GM10266 (cell line): ENCODE results near the gene SIM1.

ENCODE experiments used
- DNase-seq: peaks from one replicate; pipeline ENCODE4 v3.0.0; 2012; ENCODE audit errors: extremely low spot score
- TF ChIP-seq, protein P1 (sequence below): IDR thresholded peaks from 2 replicates; pipeline ENCODE4 v1.5.1; 2012; ENCODE audit warnings: mild to moderate bottlenecking, low read depth; ENCODE audit not compliant: control insufficient read depth, insufficient read depth; ENCODE audit errors: missing control alignments

Gene SIM1

DNA sequence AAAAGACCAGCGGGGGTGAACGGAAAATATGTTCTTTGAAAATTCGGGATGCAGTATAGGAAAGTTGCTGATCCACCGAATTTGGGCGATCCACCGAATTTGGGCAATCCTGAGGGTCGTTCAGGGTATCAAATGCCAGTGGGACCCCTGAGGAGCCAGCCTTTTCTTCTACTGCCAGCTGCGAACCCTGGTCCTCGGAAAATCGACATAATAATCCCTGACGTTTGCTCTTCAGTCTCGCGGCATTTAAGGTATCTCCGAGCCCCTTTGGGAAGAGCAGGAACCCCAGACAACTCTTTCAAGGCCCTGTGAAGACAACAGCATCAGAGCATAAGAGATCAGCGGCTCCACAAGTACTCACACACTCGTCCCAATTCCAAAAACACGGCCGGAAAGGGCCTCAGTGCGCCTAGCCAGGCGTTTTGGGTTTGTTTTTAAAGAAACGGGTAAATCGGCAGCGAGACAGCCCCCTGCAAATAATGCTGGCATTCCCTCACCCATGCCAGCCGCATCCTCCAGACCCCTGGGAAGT is 1.0 kb downstream of the SIM1 start:
- DNase-seq: no peak

DNA sequence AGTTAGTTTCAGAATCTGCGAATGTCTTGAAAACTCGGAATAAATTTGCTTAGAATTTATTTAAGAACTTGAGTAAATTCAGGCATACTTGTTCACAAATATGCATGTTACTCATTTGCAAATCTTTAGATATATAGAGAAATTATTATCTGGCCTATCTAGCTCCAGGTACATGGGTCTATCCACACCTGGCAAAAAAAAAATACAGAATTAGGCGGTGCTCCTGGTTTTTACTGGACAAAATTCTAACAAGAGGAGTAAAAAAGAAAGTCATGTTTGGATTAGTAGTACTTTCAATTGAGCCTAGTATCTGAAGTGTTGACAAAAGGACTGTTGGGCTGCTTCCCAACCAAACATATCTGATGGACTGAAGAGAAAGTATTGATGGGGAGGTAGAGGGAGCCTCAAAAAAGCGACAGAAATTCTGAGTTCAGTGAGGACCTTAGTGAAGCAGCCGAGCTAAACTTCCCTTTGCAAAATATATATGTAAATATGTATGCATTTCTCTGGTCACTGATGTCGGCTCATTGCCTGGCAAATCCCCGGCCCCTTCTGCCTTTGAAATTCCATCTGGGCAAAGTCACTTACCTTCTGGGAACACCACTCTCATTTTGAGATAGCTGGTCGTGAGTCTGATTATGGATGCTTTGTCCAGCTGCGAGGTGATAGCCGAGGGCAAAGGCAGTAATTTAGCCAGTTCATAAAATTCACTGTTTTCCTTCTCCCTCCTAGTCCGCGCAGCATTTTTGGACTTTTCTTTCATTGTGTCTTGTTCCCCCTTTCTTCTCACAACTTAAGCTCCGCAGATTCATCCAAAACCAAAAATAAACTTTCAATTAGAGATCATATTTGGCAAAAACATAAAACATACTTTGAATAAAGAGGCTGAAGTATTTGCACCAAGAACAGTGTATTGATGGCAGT is 1.8 kb downstream of the SIM1 start:
- DNase-seq: no peak
- TF ChIP-seq, protein P1, sequence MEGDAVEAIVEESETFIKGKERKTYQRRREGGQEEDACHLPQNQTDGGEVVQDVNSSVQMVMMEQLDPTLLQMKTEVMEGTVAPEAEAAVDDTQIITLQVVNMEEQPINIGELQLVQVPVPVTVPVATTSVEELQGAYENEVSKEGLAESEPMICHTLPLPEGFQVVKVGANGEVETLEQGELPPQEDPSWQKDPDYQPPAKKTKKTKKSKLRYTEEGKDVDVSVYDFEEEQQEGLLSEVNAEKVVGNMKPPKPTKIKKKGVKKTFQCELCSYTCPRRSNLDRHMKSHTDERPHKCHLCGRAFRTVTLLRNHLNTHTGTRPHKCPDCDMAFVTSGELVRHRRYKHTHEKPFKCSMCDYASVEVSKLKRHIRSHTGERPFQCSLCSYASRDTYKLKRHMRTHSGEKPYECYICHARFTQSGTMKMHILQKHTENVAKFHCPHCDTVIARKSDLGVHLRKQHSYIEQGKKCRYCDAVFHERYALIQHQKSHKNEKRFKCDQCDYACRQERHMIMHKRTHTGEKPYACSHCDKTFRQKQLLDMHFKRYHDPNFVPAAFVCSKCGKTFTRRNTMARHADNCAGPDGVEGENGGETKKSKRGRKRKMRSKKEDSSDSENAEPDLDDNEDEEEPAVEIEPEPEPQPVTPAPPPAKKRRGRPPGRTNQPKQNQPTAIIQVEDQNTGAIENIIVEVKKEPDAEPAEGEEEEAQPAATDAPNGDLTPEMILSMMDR: no peak

More for the DNA sequence above, 1.0 kb downstream of the SIM1 start:
- TF ChIP-seq, protein P1: no peak

- no peak for DNase-seq
- TF ChIP-seq, protein P1: no peak
Observed at GRCh38 chr6:100461917-100462705, 2.6 kb downstream of the SIM1 start.

- TF ChIP-seq, protein P1: no peak
- DNase-seq: no peak
Observed at GRCh38 chr6:100461278-100461916, 3.3 kb downstream of the SIM1 start.

DNA sequence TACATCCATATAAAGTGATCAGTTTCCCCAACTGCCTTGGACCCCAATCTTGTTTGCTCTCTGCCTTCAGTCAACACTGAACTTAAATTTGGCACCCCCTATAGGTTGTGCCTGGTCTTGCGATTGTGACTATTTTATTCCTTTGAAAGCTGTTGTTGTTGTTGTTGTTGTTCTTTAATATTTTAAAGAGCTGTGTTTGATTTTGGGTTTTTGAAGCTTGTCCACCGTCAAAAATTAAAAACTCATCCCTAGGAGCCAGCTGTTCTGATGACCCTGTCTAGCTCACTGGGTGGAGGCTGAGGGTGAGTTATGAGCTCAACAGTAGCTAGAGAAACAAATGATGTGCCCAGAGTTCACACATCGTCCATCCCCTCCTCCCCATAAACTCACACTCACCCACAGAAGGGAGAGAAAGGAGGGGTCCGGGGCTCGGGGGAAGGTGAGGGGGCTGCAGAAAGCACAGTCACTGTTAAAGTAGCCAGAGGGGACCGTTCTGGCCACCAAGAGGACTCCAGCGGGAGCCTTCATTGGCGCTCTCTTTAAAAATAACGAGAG is 4.0 kb downstream of the SIM1 start:
- TF ChIP-seq, protein P1: no peak
- no peak for DNase-seq

DNA sequence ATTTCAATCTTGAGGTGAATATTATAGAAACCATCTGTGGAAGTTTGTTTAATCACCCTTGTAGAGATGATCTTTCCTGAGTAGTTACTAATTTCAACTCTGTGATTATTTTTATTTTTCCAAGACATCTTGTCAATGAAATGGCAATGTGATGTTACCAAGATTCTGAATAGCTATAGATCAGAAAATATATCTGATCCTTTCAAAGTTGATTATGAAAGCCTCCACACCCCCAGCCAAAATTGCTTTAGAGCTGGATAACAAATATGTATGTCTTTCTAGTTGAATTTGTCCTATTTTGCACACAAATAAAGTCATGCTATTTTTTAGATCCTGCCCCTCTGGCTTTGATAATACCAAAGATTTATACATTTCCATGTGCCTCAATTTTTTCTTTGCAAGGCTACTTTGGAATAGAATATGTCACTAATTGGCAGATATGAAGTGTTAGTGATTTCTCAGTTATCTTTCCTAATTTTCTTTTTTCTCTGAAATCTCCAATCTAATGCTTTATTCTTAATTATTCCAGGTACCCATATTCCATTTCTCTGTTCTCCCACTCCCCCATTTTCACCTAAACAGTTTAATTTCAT is 5.0 kb downstream of the SIM1 start:
- TF ChIP-seq, protein P1: no peak
- DNase-seq: no peak
